NCI-H1436 treated with DMSO at 0.1 percent for 48 hours (cell line): ENCODE data around the gene SFMBT2.

Experiments
- DNase-seq: peaks from one replicate; lab custom pipeline; 2025; lab: John Stamatoyannopoulos, UW

Gene SFMBT2

DNA sequence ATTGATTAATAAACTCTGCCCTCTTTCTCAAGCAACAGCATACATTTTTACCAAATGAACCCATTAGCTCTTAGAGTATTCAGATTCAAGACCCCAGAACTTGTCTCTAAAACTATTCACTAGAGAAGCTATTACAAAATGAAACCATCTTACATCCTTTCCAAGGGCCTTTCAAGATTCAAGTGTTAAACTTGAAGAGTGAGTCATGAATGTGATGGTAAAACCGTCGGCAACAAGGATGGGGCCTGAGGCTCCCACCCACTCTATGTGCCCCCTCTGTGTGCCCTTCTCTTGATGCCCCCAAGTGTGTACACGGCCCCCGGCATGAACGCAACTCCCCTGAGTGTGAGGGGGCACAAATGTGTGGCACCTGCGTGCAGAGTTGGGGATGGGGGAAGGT, 46.4 kb downstream of the SFMBT2 start:
- DNase-seq: no peak

DNA sequence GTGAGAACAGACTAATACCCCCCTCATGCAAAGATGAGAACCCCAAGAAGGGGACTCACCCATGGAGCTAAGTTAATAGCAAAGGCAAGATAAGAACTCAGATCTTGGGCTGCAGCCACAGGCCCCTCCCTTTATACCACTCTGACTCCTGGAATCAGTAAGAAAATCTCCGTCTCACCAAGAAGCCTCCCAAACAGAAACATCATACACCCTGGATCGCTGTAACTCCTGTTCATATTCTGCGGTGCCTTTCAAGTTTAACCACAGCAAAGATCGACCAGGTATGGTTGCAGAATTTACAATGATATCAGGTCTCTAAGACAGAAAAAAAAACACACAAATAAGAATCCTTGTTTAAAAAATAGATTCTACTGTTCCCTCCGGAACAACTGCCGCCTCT, 47.1 kb downstream of the SFMBT2 start:
- no peak for DNase-seq

DNA sequence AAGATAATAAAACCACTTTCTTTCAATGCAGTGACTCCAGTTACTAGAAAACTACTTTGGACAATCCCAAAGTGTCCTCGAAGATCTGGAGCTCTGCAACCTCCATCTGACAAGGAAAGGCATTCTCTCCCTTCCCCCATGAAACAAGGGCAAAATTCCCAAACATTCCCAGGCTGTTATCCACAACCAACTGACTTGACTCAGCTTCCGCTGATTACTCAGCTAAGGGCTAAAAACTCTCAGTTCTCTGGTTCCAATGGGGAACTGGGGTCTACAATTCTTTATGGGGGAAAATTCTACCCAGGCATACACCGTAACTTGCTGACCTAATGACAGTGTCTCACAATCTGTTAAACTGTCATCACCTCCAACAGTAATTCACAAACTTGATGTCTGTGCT, 48.4 kb downstream of the SFMBT2 start:
- DNase-seq: no peak

GRCh38 chr10:7361316-7361715, 49.5 kb downstream of the SFMBT2 start:
- DNase-seq: no peak

DNA sequence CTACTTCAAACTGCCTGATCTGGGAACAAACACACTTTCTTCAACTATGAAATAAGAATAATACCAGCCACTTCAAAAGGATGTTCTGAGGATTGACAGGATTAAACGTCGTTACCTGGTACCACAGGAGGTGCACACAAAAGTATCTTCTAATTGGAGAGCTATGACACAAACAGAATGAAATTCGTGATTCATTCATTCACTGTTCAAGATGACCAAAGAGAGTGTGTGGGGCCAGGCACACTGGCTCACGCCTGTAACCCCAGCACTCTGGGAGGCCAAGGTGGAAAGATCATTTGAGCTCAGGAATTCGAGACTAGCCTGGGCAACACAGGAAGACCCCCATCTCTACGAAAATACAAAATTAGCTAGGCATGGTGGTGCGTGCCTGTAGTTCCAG, 50.9 kb downstream of the SFMBT2 start:
- DNase-seq: no peak

DNA sequence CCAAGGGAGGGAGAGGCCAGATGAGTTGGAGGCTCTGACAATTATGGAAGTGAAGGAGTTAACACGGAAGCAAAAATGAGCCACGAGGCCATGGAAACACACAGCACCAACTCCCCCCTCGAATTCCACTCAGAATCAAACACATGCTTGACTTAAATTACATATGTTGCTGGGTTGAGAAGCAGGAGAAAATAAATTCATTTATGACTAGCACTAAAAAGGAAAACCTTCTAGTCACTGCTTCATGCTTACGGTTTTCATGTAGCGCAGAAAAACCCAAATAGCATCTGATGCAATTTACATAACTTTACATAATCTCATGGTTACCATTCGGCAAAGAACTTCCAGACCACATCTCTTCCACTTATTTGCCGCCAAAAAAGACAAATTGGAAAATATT, 51.5 kb downstream of the SFMBT2 start:
- no peak for DNase-seq

GRCh38 chr10:7357193-7357592, 53.6 kb downstream of the SFMBT2 start:
- no peak for DNase-seq

DNA sequence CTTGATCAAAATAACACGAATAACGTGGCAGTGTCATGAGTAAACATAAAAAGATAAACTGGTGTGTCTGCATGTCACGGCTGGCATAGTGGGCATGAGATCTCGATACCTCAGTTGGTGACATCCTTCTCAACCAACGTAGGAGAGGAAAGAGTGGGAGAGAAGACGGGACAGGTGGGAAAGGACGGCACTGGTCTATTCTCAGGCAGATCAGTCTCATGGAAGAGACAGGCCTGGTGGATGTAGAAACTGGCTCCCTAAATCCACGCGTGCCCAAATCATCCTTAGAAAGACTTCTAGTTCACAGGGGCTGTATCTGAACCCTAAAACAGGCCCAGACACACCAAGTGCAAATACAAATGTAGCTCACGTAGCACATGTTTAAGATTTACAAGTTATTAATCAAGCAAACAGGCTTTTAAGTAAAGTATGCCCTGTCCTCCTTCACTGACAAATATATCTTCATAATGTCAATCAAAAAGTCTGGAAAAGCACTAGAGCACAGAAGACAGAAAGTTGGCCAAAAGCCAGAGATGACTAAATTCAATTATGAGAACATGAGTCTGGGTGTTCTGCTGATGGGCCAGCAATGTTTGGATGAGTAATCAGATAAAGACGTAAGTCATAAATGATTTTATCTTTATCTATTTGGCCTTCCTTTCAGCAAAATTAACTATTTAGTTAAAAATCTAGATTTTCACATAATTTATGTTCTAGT, 56.3 kb downstream of the SFMBT2 start:
- DNase-seq: no peak

DNA sequence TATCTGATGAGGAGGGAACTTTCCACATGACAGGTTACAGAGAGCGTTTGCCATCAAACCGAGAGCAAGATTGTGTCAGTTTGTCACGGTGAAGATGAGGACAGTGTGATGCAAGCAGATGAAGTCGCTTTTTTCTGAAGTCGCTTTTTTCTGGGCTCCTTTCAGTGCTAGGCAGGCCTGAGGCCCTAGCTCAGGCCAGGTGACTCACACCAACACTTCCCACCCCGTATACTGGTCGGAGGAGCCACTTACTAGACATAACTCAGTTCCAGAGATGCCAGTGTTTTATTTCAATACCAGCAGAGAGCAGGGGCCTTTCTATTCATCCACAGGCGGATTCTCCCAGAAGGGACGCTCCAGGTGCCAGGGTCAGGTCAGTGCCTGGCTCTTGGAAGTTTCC, 58.9 kb downstream of the SFMBT2 start:
- no peak for DNase-seq

DNA sequence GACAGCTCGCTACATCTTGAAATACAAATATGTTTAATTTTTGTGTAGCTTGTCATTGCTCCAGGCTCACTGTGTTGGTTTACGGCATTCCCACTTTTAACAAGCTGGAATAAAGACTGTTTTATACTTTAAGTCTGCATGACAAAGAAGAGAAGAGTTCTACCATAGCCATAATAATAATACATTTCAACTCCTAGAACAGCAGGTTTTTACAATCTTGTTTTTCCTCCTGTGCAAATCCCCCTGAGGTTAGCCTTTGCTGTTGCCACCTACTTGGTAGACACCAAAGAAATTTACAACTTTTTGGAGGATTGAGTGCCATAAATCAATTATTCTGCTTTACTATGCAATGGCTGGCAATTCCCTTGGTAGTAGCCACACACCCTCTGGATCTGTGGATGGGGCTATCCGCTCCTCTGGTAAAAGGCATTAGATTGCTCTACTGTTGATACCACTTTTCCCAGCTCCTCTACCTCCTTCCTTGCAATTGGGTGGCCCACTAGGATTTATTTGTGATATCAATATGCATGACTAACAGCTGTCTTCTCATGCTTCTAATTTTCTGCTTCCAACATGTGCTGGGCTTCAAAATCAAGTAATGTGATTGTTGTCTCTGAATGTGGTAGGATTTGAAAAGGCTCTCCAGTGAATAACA, 60.2 kb downstream of the SFMBT2 start:
- DNase-seq: no peak

- DNase-seq: no peak
Observed at GRCh38 chr10:7345717-7346116, 65.1 kb downstream of the SFMBT2 start.

DNA sequence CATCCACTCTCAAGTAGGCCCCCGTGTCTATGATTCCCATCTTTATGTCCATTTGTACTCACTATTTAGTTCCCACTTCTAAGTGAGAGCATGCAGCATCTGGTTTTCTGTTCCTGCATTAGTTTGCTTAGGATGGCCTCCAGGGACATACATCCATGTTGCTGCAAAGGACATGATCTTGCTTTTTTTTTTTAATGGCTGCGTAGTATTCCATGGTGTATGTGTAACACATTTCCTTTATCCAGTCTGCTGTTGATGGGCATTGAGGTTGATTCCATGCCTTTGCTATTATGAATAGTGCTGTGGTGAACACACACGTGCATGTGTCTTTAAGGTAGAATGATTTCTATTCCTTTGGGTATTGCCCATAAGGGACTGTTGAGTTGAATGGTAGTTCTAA, 67.8 kb downstream of the SFMBT2 start:
- DNase-seq: no peak

DNA sequence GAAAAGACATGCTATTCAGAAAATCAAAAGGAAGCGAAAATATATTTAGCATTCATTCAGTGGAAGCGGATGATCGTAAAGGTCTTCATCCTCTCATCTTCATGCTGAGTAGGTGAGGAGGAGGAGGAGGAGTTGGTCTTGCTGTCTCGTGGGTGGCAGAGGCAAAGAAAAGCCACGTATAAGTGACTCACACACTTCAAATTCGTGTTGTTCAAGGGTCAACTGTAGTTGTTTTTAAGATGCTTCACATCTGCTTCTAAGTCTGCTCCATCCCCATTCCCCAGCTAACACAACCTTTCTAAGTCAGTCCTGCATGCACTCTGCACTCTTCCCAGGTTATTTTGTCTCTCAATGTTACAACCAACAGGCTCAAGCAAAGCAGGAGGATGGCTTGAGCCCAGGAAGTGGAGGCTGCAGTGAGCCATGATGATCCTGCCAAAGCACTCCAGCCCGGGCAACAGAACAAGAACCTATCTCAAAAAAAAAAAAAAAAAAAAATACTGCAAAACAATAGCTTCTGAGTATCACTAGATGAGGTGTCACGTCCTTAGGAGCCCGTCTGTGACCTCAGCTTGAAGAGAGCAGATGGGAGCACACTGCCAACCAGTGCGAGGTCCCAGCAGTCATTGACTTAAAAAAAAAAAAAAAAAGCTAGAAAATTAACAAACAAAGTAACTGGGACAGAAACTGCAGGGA, 70.5 kb downstream of the SFMBT2 start:
- DNase-seq: no peak

DNA sequence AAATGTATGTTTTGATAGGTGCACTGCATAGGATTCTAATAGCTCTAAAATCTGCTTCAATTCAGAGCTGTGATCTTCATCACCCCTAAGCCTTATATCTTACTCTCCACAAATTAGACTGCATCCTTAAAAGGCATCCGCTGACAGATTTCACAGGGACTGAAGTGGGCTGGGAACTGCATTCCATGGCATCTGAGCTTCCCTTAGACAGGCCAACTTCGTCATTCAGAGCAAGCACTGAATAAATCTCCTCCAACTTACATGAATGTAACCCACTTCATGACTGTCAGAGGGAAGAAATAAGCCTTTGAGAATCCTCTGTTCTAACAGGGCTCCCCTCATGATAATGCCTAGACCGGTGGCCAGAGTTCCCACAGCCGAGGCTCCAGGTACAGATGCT, 71.3 kb downstream of the SFMBT2 start:
- DNase-seq: no peak

DNA sequence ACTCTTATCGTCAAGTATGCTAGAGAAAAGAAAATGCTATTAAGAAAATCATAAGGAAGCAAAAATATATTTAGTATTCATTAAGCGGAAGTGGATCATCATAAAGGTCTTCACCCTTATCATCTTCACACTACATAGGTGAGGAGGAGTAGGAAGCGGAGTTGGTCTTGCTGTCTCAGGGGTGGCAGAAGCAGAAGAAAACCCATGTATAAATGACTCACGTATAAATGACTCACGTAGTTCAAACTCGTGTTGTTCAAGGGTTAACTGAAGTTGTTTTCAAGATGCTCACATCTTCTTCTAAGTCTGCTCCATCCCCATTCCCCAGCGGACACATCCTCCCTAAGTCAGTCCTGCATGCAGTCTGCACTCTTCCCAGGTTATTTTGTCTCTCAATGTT, 72.4 kb downstream of the SFMBT2 start:
- DNase-seq: no peak

GRCh38 chr10:7337431-7338171, 73.2 kb downstream of the SFMBT2 start:
- no peak for DNase-seq

GRCh38 chr10:7335977-7336376, 74.9 kb downstream of the SFMBT2 start:
- no peak for DNase-seq

- DNase-seq: no peak
Observed at GRCh38 chr10:7334642-7334964, 76.2 kb downstream of the SFMBT2 start.

DNA sequence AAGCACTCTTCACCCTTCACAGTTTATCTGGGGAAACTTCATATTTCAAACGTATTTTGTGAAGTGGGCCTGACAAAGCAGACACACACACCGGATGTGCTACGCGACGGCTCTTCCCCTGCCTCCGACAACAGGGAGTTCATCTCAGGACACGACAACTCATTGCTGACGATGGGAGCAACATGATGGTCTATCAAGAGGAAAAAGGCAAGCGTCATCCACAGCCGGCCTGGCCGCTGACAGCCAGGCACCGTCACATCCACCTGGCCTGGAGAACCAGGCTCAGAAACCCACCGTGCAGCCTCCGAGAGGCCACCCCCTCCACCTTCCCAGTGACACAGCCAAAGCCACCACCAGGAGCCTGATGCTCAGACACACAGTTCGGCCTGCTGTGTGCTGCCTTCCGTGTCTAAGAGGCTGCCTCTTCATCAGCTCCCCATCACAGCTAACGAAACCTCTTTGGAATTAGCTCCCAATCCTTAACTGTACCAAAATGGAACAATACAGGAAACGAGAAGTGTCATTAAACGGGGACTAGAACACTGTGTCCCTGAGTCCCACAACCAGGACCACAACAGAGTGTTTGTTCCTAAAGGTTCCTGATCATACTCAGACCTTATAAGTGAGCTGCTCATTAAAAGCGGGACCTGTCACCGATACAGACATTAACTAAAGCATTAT, 76.7 kb downstream of the SFMBT2 start:
- DNase-seq: no peak

DNA sequence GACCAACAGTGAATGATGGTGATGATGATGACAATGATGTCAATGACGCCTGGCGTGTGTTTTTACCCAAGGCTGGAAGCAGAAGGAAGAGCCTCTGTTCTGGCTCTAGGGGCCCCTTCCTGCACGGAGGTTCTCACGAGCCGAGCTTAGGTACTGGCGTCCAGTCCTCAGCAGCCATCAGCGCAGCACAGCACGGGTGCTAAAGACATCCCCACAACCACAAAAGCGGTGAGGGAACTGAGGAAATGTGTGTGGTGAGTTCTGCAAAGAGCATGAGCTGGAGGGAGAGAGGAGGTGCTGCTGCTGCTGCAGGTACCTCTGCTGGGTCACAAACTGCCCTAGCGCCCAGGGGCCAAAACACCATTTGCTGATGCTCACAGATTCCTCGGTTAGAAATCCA, 81.6 kb downstream of the SFMBT2 start:
- DNase-seq: no peak

DNA sequence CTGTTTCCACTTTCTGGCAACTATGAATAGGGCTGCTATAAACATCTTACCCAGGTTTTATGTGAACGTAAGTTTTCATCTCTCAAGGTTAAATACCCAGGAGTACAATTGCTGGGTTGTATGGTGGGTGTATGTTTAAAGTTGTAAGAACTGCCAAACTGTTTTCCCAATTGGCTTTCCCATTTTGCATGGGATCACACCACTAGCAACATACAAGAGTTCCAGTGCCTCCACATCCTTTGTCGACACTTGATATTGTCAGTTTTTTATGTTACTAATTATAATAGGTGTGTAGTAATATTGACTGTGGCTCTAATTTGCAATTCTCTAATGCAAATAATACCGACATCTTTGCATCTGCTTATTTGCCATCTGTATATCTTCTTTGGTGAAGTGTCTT, 82.9 kb downstream of the SFMBT2 start:
- no peak for DNase-seq

DNA sequence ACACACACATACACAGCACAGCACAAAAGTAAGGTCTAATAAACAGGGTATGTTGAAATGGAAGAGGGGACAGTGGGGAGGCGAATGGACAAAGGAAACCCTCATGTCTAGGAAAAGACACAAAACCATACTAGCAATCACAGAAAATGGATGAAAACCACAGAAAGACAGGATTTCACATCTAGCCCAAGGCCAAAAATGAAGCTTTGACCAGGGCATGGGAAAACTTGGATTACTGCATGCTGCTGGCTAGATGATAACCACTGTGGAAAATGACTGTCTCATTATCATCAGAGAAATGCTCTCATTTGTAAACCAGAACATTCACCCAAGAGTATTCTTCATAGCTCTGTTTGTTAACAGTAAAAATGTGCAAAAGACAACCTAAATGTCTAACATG, 88.2 kb downstream of the SFMBT2 start:
- no peak for DNase-seq
